Immature natural killer cell (primary cell): Measurements from ENCODE around the gene STARD8. TPM values are rescaled to one million over a fixed set of nuclear protein-coding genes. Genes with fewer than 3 reads are reported as not detected.
"Not testable (repeated sequence)": the region's sequence is repeated elsewhere in the genome, so short reads cannot be mapped to it uniquely, and the experiment has no call there.

Experiments used
- DNase-seq, 3 donors: peaks; one replicate each; pipeline ENCODE4 v3.0.0; 2022; ENCODE audit warnings: mixed read lengths in 1 of 3
- H3K27ac Mint-ChIP-seq, 6 donors: one replicate each; pipeline ENCODE4 v1.8.0; 2020; ENCODE audit warnings: mixed read lengths in 6 of 6, mild to moderate bottlenecking in 5 of 6, inconsistent platforms in 4 of 6, moderate library complexity in 3 of 6
- H3K27me3 Mint-ChIP-seq, 3 donors: one replicate each; pipeline ENCODE4 v1.8.0; 2020 to 2021; ENCODE audit warnings: low read depth in 3 of 3, mild to moderate bottlenecking in 3 of 3, mixed read lengths in 3 of 3, moderate library complexity in 3 of 3, inconsistent platforms in 1 of 3
- H3K36me3 Mint-ChIP-seq, 3 donors: one replicate each; pipeline ENCODE4 v1.8.0; 2020; ENCODE audit warnings: mixed read lengths in 3 of 3, inconsistent platforms in 2 of 3, mild to moderate bottlenecking in 2 of 3
- H3K4me1 Mint-ChIP-seq, 2 donors: one replicate each; pipeline ENCODE4 v1.8.0; 2020; ENCODE audit warnings: inconsistent platforms in 2 of 2, mild to moderate bottlenecking in 2 of 2, mixed read lengths in 2 of 2, moderate library complexity in 1 of 2
- H3K4me3 Mint-ChIP-seq, 5 donors: one replicate each; pipeline ENCODE4 v1.8.0; 2020; ENCODE audit warnings: mild to moderate bottlenecking in 5 of 5, mixed read lengths in 5 of 5, inconsistent platforms in 3 of 5, moderate library complexity in 3 of 5
- H3K9me3 Mint-ChIP-seq, 6 donors: one replicate each; pipeline ENCODE4 v1.8.0; 2020; ENCODE audit warnings: mild to moderate bottlenecking in 6 of 6, mixed read lengths in 6 of 6, inconsistent platforms in 4 of 6, moderate library complexity in 3 of 6
- polyA plus RNA-seq, 3 donors: library from polyadenylated mRNA; unstranded; fragments of 300-500 nt; fragmentation: Illumina TruSeq; gene quantifications; one replicate each; pipeline ENCODE4 v1.2.3, GENCODE V29; 2021

Gene STARD8, protein sequence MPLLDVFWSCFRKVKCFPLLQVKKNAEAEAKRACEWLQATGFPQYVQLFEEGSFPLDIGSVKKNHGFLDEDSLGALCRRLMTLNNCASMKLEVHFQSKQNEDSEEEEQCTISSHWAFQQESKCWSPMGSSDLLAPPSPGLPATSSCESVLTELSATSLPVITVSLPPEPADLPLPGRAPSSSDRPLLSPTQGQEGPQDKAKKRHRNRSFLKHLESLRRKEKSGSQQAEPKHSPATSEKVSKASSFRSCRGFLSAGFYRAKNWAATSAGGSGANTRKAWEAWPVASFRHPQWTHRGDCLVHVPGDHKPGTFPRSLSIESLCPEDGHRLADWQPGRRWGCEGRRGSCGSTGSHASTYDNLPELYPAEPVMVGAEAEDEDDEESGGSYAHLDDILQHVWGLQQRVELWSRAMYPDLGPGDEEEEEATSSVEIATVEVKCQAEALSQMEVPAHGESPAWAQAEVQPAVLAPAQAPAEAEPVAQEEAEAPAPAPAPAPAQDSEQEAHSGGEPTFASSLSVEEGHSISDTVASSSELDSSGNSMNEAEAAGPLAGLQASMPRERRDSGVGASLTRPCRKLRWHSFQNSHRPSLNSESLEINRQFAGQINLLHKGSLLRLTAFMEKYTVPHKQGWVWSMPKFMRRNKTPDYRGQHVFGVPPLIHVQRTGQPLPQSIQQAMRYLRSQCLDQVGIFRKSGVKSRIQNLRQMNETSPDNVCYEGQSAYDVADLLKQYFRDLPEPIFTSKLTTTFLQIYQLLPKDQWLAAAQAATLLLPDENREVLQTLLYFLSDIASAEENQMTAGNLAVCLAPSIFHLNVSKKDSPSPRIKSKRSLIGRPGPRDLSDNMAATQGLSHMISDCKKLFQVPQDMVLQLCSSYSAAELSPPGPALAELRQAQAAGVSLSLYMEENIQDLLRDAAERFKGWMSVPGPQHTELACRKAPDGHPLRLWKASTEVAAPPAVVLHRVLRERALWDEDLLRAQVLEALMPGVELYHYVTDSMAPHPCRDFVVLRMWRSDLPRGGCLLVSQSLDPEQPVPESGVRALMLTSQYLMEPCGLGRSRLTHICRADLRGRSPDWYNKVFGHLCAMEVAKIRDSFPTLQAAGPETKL
- under 1 TPM in 2 of 3 donors, not detected in 1; 0.22 to 0.27 TPM for polyA plus RNA-seq

DNA sequence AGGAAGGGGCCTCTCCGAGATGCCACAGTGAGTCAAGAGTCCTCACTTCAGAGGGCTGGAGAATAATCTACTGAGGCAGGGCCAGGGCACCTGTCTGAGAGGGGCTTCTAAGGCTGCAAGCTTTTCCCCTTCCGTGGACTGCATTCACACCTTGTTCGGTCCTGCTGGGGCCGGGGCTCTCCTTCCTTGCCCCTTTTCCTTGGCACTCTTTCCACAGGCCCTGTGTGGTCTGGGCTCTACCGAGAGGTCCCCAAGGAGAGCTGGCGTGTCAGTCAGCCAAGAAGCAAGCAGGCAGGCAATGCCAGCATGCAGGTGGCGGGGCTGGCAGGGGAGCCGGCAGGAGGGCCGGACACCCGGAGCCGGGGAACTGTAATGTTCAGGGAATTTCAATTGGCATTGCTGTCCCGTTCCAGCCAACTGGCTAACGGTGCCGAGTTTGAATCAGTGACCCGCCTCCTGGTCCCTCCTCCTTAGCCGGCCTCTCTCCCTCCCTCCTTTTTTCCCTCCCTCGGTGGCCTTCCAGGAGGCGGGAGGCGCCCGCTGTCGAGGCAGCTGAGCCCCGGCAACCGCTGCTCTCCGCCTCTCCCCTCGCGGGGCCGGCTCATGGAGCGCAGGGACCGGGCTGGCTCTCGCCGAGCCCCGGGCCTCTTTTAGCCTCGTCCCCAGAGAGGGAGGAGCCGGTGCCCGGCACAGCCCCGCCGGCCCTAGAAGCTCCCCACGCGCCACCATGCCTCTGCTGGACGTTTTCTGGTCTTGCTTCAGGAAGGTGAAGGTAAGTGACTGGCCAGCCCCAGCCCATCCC lies at the start of gene STARD8:
STARD8 (plus strand) TSS at position 511 of the 802 bp plus-strand sequence; CDS start at position 728, 217 bp downstream.
- H3K27ac Mint-ChIP-seq, result no peak within 1 kb of the TSS
- no peak within 1 kb of the TSS for H3K4me3 Mint-ChIP-seq
- H3K4me1 Mint-ChIP-seq, result no peaks in the 10 kb centered on the region
- no peaks in the 10 kb centered on the region for H3K9me3 Mint-ChIP-seq
- peaks cover 2 to 10% (median 2%) of the 10 kb centered on the region in 3 donors for H3K27me3 Mint-ChIP-seq
- no peaks in the 10 kb centered on the region for H3K36me3 Mint-ChIP-seq
- DNase-seq, result no peak

DNA sequence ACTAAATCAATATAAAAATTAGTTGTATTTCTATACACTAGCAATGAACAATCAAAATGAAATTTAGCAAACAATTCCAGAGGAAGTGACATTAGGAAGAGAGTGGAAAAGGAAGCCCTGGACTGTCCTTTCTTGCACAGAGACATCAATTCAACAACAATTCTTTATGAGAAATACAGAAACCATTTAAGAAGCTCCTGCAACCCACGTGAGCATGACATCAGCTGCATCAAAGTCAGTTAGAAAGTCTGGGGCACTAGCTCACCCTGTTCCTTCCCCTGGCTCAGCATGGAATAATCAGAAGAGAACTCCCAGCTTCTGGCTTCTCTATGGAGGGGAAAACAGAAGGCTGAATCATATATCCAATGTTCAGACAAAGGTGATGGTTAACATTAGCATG lies 48.6 kb upstream of the STARD8 start:
- H3K4me3 Mint-ChIP-seq, result no peak overlapping the region
- H3K27me3 Mint-ChIP-seq, result peaks cover 1 to 14% (median 7%) of the 10 kb centered on the region in 3 donors
- H3K4me1 Mint-ChIP-seq, result no peaks in the 10 kb centered on the region
- no peak overlapping the region for H3K27ac Mint-ChIP-seq
- no peak for DNase-seq
- H3K9me3 Mint-ChIP-seq, result peaks cover 15 to 33% (median 28%) of the 10 kb centered on the region in 6 donors
- no peaks in the 10 kb centered on the region for H3K36me3 Mint-ChIP-seq

DNA sequence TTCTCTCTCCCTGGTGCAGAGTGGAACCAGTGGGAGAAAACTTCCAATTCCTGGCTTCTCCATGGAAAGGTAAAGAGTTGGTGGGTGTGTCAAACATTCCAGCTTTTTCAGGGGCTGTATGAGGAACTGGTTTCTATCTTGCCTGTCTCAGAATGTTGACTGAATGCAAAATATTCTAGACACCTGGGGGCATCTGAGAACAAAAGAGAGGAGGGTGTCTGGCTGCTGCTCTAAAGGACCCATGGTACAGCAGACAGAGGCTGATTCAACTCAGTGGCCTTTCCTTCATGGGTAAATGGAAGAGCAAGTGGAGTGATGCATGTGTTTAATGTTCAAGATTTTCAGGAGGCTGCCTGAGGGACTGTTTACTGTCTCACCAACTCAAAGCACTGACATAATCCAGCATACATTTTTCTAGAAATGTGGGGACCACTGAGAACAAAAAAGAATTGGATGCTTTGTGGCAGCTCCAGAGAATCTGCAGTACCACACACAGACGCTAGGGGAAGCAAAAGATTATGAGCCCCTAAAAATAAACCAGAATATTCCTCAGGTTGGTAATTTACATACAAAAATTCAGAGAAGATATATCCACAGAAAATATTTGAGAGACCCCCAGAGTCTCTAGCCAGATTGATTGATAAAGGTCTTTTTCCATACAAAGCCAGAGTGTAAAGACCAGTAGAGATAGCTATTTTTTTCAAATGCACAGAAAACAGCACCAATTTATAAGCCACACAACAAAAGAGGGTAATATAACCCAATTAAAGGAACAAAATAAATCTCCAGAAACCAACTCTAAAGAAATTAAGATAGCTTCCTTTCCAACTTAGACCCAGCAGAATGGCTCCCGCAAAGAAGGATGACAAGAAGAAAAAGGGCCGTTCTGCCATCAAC lies 48.0 kb upstream of the STARD8 start:
- DNase-seq, result no peak
- Mint-ChIP-seq H3K36me3 (no peaks in the 10 kb centered on the region), H3K27ac (no peak overlapping the region), H3K4me3 (no peak overlapping the region), H3K9me3 (peaks cover 11 to 31% (median 23%) of the 10 kb centered on the region in 6 donors), H3K27me3 (peaks cover under 1 to 14% (median 7%) of the 10 kb centered on the region in 3 donors), H3K4me1 (no peaks in the 10 kb centered on the region)

DNA sequence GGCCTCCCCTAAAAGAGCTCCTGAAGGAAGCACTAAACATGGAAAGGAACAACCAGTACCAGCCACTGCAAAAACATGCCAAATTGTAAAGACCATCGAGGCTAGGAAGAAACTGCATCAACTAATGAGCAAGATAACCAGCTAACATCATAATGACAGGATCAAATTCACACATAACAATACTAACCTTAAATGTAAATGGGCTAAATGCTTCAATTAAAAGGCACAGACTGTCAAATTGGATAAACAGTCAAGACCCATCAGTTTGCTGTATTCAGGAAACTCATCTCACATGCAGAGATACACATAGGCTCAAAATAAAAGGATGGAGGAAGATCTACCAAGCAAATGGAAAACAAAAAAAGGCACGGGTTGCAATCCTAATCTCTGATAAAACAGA lies 43.2 kb upstream of the STARD8 start:
- H3K36me3 Mint-ChIP-seq, H3K4me1 Mint-ChIP-seq, DNase-seq, H3K27ac Mint-ChIP-seq, H3K4me3 Mint-ChIP-seq, H3K27me3 Mint-ChIP-seq: not testable (repeated sequence)
- H3K9me3 Mint-ChIP-seq, result peaks cover 0 to 33% (median 17%) of the 10 kb centered on the region in 6 donors

DNA sequence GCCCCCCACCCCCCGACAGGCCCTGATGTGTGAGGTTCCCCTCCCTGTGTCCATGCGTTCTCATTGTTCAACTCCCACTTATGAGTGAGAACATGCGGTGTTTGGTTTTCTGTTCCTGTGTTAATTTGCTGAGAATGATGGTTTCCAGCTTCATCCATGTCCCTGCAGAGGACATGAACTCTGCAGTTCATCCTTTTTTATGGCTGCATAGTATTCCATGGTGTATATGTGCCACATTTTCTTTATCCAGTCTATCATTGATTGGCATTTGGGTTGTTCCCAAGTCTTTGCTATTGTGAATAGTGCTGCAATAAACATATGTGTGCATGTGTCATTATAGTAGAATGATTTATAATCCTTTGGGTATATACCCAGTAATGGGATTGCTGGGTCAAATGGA lies 32.7 kb upstream of the STARD8 start:
- H3K27ac Mint-ChIP-seq, H3K4me3 Mint-ChIP-seq, H3K27me3 Mint-ChIP-seq, H3K4me1 Mint-ChIP-seq, DNase-seq, H3K9me3 Mint-ChIP-seq, H3K36me3 Mint-ChIP-seq: not testable (repeated sequence)

DNA sequence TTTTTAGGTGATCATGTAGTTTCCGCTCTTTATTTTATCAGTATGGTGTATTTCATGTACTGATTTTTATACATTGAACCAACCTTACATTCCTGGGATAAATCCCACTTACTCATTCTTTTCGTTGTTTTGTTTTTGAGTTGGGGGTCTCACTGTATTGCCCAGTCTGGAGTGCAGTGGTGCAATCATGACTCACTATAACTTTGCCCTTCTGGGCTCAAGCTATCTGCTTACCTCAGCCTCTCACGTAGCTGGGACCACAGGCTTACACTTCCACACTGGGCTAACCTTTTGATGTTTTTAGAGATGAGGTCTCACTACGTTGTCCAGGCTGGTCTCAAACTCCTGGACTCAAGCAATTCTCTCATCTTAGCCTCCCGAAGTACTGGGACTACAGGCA lies 19.5 kb upstream of the STARD8 start:
- Mint-ChIP-seq H3K36me3 (no peaks in the 10 kb centered on the region), H3K27ac (no peak overlapping the region), H3K4me1 (no peaks in the 10 kb centered on the region), H3K9me3 (no peaks in the 10 kb centered on the region), H3K4me3 (no peak overlapping the region), H3K27me3 (peaks cover 0 to 2% (median 2%) of the 10 kb centered on the region in 3 donors)
- DNase-seq, result no peak

DNA sequence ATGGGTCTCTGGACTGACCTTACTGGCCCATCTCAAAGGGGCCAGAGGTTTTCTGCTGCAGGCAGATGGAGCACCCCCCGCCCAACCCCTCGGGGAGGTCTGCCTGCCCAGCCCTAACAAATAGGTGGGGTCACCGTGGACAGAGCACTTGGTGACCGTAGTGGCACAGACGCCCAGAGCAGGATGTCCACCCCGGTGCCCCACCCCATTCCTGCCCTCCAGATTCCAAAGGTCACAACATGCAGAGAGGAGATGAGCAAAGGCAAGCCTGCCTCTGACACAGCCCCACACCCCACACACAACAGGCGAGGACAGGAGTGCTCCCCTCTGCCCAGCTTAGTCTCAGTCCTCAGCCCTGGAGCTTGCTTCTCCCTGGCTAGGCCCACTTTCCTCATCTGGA lies 17.5 kb upstream of the STARD8 start:
- H3K9me3 Mint-ChIP-seq, H3K4me3 Mint-ChIP-seq, DNase-seq, H3K36me3 Mint-ChIP-seq, H3K4me1 Mint-ChIP-seq, H3K27ac Mint-ChIP-seq, H3K27me3 Mint-ChIP-seq: not testable (repeated sequence)

DNA sequence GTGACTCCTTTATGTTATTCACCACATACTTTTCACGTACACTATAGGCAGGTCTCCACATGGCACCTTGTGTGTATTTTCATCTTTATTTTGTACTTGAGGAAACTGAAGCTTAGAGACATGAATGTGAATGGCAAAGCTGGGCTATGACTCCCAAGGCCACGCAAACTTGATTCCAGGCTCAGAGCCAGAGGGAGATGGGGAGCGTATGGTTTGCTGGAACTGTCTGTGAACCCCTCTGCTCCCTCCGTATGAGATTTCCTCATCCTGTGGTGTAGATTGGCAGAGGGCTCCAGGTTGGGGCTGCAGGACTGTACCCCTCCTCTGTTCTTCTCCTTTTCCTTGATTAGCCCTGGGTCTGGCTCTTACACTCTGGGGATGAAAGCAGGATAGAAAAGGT lies 16.1 kb upstream of the STARD8 start:
- no peak overlapping the region for H3K4me3 Mint-ChIP-seq
- H3K4me1 Mint-ChIP-seq, result no peaks in the 10 kb centered on the region
- no peak overlapping the region for H3K27ac Mint-ChIP-seq
- H3K36me3 Mint-ChIP-seq, result no peaks in the 10 kb centered on the region
- DNase-seq, result no peak
- peaks cover 0 to 2% (median 0%) of the 10 kb centered on the region in 3 donors for H3K27me3 Mint-ChIP-seq
- H3K9me3 Mint-ChIP-seq, result no peaks in the 10 kb centered on the region

DNA sequence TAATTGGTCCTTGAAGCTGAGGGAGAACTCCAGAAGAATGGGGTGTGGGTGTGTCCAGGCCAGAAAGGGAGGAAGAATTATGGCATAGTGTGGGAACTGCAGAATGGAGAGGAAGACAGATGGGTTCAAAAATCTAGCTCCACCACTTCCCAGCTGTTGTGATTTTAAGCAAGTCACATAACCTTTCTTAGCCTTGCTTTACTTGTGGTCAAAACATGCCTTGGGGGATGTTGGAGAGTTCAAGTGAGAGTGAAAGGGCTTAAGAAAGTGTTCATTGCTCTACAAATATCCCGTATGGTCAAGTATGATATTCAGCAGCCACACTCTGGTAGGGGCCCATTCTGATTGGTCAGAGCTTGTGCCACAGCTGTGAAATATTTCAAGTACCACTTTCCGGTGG lies 15.0 kb upstream of the STARD8 start:
- Mint-ChIP-seq H3K27ac (no peak overlapping the region), H3K4me3 (no peak overlapping the region), H3K4me1 (no peaks in the 10 kb centered on the region), H3K36me3 (no peaks in the 10 kb centered on the region), H3K27me3 (peaks cover 0 to 2% (median 0%) of the 10 kb centered on the region in 3 donors), H3K9me3 (no peaks in the 10 kb centered on the region)
- no peak for DNase-seq

DNA sequence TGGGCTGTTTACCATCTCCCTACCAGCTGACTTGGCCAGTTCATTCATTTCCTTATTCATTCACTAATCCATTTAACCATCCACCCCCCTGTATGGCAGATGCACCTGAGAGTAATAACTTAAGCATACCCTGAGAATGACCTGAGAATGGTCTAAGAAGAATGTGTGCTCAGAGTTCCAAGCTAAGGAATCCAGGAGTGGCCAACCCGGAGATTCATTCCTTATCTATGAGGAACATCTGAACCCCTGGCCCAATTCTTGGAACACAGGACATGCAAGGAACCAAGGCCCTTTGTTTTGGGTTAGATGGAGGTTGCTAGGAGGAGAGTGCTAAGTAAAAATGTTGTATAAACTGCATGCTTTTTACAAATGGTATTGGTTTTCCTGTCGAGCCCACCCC lies 13.5 kb upstream of the STARD8 start:
- no peaks in the 10 kb centered on the region for H3K9me3 Mint-ChIP-seq
- H3K4me1 Mint-ChIP-seq, result no peaks in the 10 kb centered on the region
- DNase-seq, result no peak
- no peak overlapping the region for H3K27ac Mint-ChIP-seq
- H3K4me3 Mint-ChIP-seq, result no peak overlapping the region
- peaks cover 0 to 3% (median 3%) of the 10 kb centered on the region in 3 donors for H3K27me3 Mint-ChIP-seq
- no peaks in the 10 kb centered on the region for H3K36me3 Mint-ChIP-seq

DNA sequence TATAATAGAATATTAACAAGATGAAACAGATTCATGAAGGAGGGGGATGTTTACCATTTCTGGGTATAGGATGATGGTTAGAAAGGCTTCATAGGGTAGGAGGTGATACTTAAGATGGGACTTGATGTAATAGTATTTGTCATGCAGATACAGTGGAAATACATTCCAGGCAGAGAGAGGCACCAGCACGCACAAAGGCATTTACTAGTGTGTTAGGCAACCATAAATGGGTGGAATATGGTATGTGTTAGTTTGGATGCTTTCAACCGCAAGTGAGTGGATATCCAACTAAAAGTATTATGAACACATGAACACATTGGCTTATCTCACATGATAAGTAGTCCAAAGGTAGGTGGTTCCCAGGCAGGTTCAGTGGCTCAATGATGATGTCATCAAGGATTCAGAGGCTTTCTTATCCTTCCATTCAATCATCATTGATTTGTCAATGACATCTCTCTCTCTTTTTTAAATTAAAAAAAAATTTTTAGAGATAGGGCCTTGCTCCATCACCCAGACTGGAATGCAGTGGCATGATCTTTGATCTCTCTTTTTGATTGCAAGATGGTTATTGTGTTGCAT lies 12.7 kb upstream of the STARD8 start:
- no peak overlapping the region for H3K4me3 Mint-ChIP-seq
- no peaks in the 10 kb centered on the region for H3K9me3 Mint-ChIP-seq
- H3K4me1 Mint-ChIP-seq, result no peaks in the 10 kb centered on the region
- H3K27me3 Mint-ChIP-seq, result peaks cover 0 to 3% (median 3%) of the 10 kb centered on the region in 3 donors
- no peak overlapping the region for H3K27ac Mint-ChIP-seq
- no peaks in the 10 kb centered on the region for H3K36me3 Mint-ChIP-seq
- no peak for DNase-seq

DNA sequence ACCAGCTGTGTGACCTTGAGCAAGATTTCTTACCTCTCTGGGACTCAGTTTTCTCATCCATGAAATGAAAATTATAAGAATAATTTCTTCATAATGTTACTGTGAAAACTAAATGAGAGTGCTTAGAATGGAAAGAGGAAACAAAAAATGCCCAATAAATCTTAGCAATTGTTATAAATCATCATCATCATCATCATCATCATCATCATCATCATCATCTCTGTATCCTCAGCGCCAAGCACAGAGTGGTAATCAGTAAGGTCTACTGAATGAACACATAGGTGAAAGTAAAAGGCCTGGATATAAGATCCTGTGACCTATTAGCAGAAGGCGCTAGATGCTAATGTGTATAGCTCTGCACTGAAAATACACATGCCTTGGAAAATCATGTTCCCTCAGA lies 6.8 kb upstream of the STARD8 start:
- H3K4me1 Mint-ChIP-seq, result no peaks in the 10 kb centered on the region
- H3K27ac Mint-ChIP-seq, result no peak overlapping the region
- peaks cover 0 to 6% (median 3%) of the 10 kb centered on the region in 3 donors for H3K27me3 Mint-ChIP-seq

More for the DNA sequence above, 6.8 kb upstream of the STARD8 start:
- no peaks in the 10 kb centered on the region for H3K36me3 Mint-ChIP-seq
- no peaks in the 10 kb centered on the region for H3K9me3 Mint-ChIP-seq
- no peak overlapping the region for H3K4me3 Mint-ChIP-seq
- DNase-seq, result no peak
